Measurements from ENCODE around the gene TENT4A. TPM values are rescaled to one million over a fixed set of nuclear protein-coding genes. Genes with fewer than 3 reads are reported as not detected.

TENT4A gene
- total RNA-seq, 1 experiment from 2014 or later: 39.3 TPM

GRCh38 chr5:6801236-6801635 lies 88.0 kb downstream of the TENT4A start:
- H3K9me2 ChIP-seq (replicated peaks; ENCODE audit: low read length): no peaks in the 10 kb centered on the region
- H3K27ac ChIP-seq (ENCODE audit: low read length): no peak overlapping the region
- no peaks in the 10 kb centered on the region for H4K20me1 ChIP-seq (ENCODE audit: low read length)
- ATAC-seq (no peak), DNase-seq (no peak)
- intact Hi-C loops (cut with micrococcal nuclease): no loop called here
- no peak overlapping the region for H3K4me2 ChIP-seq (ENCODE audit: low read length)
- H3F3A ChIP-seq (ENCODE audit: low read length, unreplicated experiment): no peaks in the 10 kb centered on the region
- H3K79me2 ChIP-seq (ENCODE audit: low read length): no peaks in the 10 kb centered on the region
- H3K9me3 ChIP-seq (ENCODE audit: low read length): no peaks in the 10 kb centered on the region
- H3K4me3 ChIP-seq (ENCODE audit: low read length): no peak overlapping the region
- ChIA-PET POLR2A (ENCODE audit: unreplicated experiment) (no interaction called here), CTCF (no interaction called here)
- no peak overlapping the region for H3K9ac ChIP-seq (ENCODE audit: low read length)
- no peak overlapping the region for H2AFZ ChIP-seq (ENCODE audit: low read length)
- BruUV-seq (replicated peaks): no TSS peak
- peaks cover 63% of the 10 kb centered on the region for H3K27me3 ChIP-seq (ENCODE audit: low read length)
- no peaks in the 10 kb centered on the region for H3K36me3 ChIP-seq (ENCODE audit: low read depth, low read length)
- no peak for TF ChIP-seq EZH2 (IDR thresholded peaks at IDR 0.05; ENCODE audit: low read length, unreplicated experiment)
- TF ChIP-seq CTCF (conservative IDR thresholded peaks at IDR 0.05; ENCODE audit: low read depth, low read length): no peak
- no peak for TF ChIP-seq EZH2phosphoT487 (IDR thresholded peaks at IDR 0.05; ENCODE audit: borderline replicate concordance, low read length)
- no peaks in the 10 kb centered on the region for H3K4me1 ChIP-seq (ENCODE audit: insufficient read depth, low read length)

DNA sequence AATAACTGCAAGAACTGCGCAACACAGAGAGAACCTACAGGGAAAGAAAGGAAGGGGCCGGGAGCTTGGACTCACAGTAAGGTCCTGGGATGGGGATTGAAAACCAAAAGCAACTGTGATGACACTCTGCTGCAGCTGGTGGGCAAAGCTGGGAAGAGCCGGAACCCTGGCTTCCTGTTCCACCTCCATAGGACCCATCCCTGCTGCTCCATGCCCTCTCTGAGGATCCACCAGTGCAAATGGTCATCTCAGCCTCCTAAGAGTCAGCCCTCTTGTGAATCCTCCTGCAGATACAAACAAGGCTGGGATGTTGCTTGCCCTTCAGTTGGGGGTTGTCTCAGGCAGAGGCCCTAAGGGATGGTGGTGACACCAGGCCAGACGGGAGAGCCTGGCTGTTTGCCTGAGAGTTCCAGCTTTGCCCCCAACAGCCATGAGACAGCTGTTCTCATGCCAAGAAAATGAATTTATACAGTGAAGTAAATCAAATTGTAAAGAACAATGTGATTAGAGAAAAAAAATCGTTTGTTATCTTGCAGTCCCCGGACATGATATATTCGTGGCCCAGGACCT lies 90.8 kb downstream of the TENT4A start:
- Histone ChIP-seq H4K20me1 (ENCODE audit: low read length) (no peaks in the 10 kb centered on the region), H3K27me3 (ENCODE audit: low read length) (peaks cover 76% of the 10 kb centered on the region), H3K9me3 (ENCODE audit: low read length) (peaks cover 4% of the 10 kb centered on the region; the same call in 1 of the 2 replicates), H3K4me3 (ENCODE audit: low read length) (no peak overlapping the region), H3K9ac (ENCODE audit: low read length) (no peak overlapping the region), H3F3A (ENCODE audit: low read length, unreplicated experiment) (no peaks in the 10 kb centered on the region), H3K27ac (ENCODE audit: low read length) (no peak overlapping the region), H2AFZ (ENCODE audit: low read length) (no peak overlapping the region), H3K79me2 (ENCODE audit: low read length) (no peaks in the 10 kb centered on the region), H3K4me1 (ENCODE audit: insufficient read depth, low read length) (no peaks in the 10 kb centered on the region), H3K36me3 (ENCODE audit: low read depth, low read length) (no peaks in the 10 kb centered on the region), H3K9me2 (replicated peaks; ENCODE audit: low read length) (no peaks in the 10 kb centered on the region), H3K4me2 (ENCODE audit: low read length) (no peak overlapping the region)
- no TSS peak for BruUV-seq (replicated peaks)
- no peak for TF ChIP-seq EZH2phosphoT487 (IDR thresholded peaks at IDR 0.05; ENCODE audit: borderline replicate concordance, low read length)
- no peak for TF ChIP-seq EZH2 (IDR thresholded peaks at IDR 0.05; ENCODE audit: low read length, unreplicated experiment)
- no peak for TF ChIP-seq CTCF (conservative IDR thresholded peaks at IDR 0.05; ENCODE audit: low read depth, low read length)
- ATAC-seq (no peak), DNase-seq (no peak)
- intact Hi-C loops (cut with micrococcal nuclease): no loop called here
- ChIA-PET POLR2A (ENCODE audit: unreplicated experiment) (no interaction called here), CTCF (no interaction called here)

- H3K27me3 ChIP-seq (ENCODE audit: low read length): peaks cover 80% of the 10 kb centered on the region
- no peak overlapping the region for H2AFZ ChIP-seq (ENCODE audit: low read length)
- H3K4me2 ChIP-seq (ENCODE audit: low read length): no peak overlapping the region
- POLR2A ChIA-PET (ENCODE audit: unreplicated experiment): no interaction called here
- no peaks in the 10 kb centered on the region for H3K36me3 ChIP-seq (ENCODE audit: low read depth, low read length)
- H3K9ac ChIP-seq (ENCODE audit: low read length): no peak overlapping the region
- no peaks in the 10 kb centered on the region for H3K79me2 ChIP-seq (ENCODE audit: low read length)
- ATAC-seq (no peak), DNase-seq (no peak)
- no peaks in the 10 kb centered on the region for H3F3A ChIP-seq (ENCODE audit: low read length, unreplicated experiment)
- H3K4me1 ChIP-seq (ENCODE audit: insufficient read depth, low read length): no peaks in the 10 kb centered on the region
- H3K4me3 ChIP-seq (ENCODE audit: low read length): no peak overlapping the region
- TF ChIP-seq CTCF (conservative IDR thresholded peaks at IDR 0.05; ENCODE audit: low read depth, low read length) (no peak), EZH2 (IDR thresholded peaks at IDR 0.05; ENCODE audit: low read length, unreplicated experiment) (no peak), EZH2phosphoT487 (IDR thresholded peaks at IDR 0.05; ENCODE audit: borderline replicate concordance, low read length) (no peak)
- no TSS peak for BruUV-seq (replicated peaks)
- intact Hi-C loops (cut with micrococcal nuclease): no loop called here
- peaks cover 4% of the 10 kb centered on the region; the same call in 1 of the 2 replicates for H3K9me3 ChIP-seq (ENCODE audit: low read length)
- H3K9me2 ChIP-seq (replicated peaks; ENCODE audit: low read length): no peaks in the 10 kb centered on the region
- H3K27ac ChIP-seq (ENCODE audit: low read length): no peak overlapping the region
- no peaks in the 10 kb centered on the region for H4K20me1 ChIP-seq (ENCODE audit: low read length)
- CTCF ChIA-PET: no interaction called here
Observed at GRCh38 chr5:6804766-6805501, 91.7 kb downstream of the TENT4A start.

All from PC-3 (cell line).